ENCODE data around the gene ATP5PF. TPM values are rescaled to one million over a fixed set of nuclear protein-coding genes. Genes with fewer than 3 reads are reported as not detected.
"Not testable (repeated sequence)": the region's sequence is repeated elsewhere in the genome, so short reads cannot be mapped to it uniquely, and the experiment has no call there.

The ATP5PF gene
- total RNA-seq, 1 experiment from 2014 or later, result 156 TPM

DNA sequence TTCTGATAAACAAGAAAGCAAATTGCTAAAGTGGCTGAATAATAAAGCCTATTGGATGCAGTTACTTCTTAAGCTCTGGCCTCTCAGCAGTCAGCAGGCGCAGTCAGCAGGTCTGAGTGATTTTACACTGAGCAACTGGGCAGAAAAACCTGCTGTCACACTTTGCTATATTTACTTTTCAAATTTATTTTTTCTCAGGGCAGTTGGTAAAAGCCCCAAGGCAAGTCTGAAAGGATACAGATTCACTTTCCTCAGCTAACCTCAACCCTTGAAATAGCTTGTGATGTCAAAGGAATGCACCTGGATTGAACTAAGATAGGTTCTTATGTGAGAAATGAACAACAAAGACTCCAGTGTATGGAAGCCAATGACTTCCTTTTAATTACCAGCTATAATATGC lies 34.0 kb downstream of the ATP5PF start:
- no TSS peak for BruUV-seq (replicated peaks)

DNA sequence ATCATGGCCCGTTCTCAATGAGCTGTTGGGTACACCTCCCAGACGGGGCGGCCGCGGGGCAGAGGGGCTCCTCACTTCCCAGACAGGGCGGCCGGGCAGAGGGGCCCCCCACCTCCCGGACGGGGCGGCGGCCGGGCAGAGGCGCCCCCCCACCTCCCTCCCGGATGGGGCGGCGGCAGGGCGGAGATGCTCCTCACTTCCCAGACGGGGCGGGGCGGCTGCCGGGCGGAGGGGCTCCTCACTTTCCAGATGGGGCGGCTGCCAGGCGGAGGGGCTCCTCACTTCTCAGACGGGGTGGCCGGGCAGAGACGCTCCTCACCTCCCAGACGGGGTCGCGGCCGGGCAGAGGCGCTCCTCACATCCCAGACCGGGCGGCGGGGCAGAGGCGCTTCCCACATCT lies 39.2 kb downstream of the ATP5PF start:
- H3K36me3 ChIP-seq (ENCODE audit: control insufficient read depth, insufficient read depth, low read length); H3K27me3 ChIP-seq (replicated peaks; ENCODE audit: control insufficient read depth, insufficient read depth, low read length); intact Hi-C loops (cut with micrococcal nuclease; ENCODE audit: unreplicated experiment); H3K4me3 Mint-ChIP-seq (ENCODE audit: unreplicated experiment); BruUV-seq (replicated peaks); POLR2A ChIA-PET; H3K4me3 ChIP-seq (ENCODE audit: low read depth, low read length); H3K9me3 Mint-ChIP-seq (ENCODE audit: unreplicated experiment); H3K27me3 Mint-ChIP-seq (ENCODE audit: insufficient read depth, unreplicated experiment); H3K27ac Mint-ChIP-seq (ENCODE audit: unreplicated experiment); DNase-seq; H3K9me3 ChIP-seq; CTCF ChIA-PET; H3K4me1 ChIP-seq; H3K4me1 Mint-ChIP-seq (ENCODE audit: low read depth, unreplicated experiment); H3K36me3 Mint-ChIP-seq (ENCODE audit: insufficient read depth, unreplicated experiment): not testable (repeated sequence)

More for the DNA sequence above, 34.0 kb downstream of the ATP5PF start:
- H3K9me3 Mint-ChIP-seq (ENCODE audit: unreplicated experiment), result no peaks in the 10 kb centered on the region
- no peak for TF ChIP-seq CTCF (IDR thresholded peaks at IDR 0.05; ENCODE audit: insufficient read depth in 1 of 2, low read depth in 1 of 2, low read length in 1 of 2, severe bottlenecking in 1 of 2, unreplicated experiment in 1 of 2)
- no peaks in the 10 kb centered on the region for H3K36me3 Mint-ChIP-seq (ENCODE audit: insufficient read depth, unreplicated experiment)
- intact Hi-C loops (cut with micrococcal nuclease; ENCODE audit: unreplicated experiment), result no loop called here
- Histone ChIP-seq H3K9me3 (no peaks in the 10 kb centered on the region), H3K4me1 (no peaks in the 10 kb centered on the region), H3K4me3 (ENCODE audit: low read depth, low read length) (no peak overlapping the region), H3K27me3 (replicated peaks; ENCODE audit: control insufficient read depth, insufficient read depth, low read length) (no peaks in the 10 kb centered on the region), H3K36me3 (ENCODE audit: control insufficient read depth, insufficient read depth, low read length) (no peaks in the 10 kb centered on the region)
- H3K27ac Mint-ChIP-seq (ENCODE audit: unreplicated experiment), result no peak overlapping the region
- POLR2A ChIA-PET, result no interaction called here
- no peak for DNase-seq
- no peak overlapping the region for H3K4me3 Mint-ChIP-seq (ENCODE audit: unreplicated experiment)
- CTCF ChIA-PET, result no interaction called here
- no peaks in the 10 kb centered on the region for H3K4me1 Mint-ChIP-seq (ENCODE audit: low read depth, unreplicated experiment)
- no peaks in the 10 kb centered on the region for H3K27me3 Mint-ChIP-seq (ENCODE audit: insufficient read depth, unreplicated experiment)

- POLR2A ChIA-PET, result no interaction called here
- intact Hi-C loops (cut with micrococcal nuclease; ENCODE audit: unreplicated experiment), result no loop called here
- CTCF ChIA-PET, result no interaction called here
- no peak for TF ChIP-seq CTCF (IDR thresholded peaks at IDR 0.05; ENCODE audit: insufficient read depth in 1 of 2, low read depth in 1 of 2, low read length in 1 of 2, severe bottlenecking in 1 of 2, unreplicated experiment in 1 of 2)
- no peaks in the 10 kb centered on the region for H3K4me1 ChIP-seq
- no peaks in the 10 kb centered on the region for H3K36me3 ChIP-seq (ENCODE audit: control insufficient read depth, insufficient read depth, low read length)
- H3K9me3 ChIP-seq, result no peaks in the 10 kb centered on the region
- no peak overlapping the region for H3K27ac Mint-ChIP-seq (ENCODE audit: unreplicated experiment)
- H3K36me3 Mint-ChIP-seq (ENCODE audit: insufficient read depth, unreplicated experiment), result no peaks in the 10 kb centered on the region
- BruUV-seq (replicated peaks), result no TSS peak
- no peaks in the 10 kb centered on the region for H3K27me3 ChIP-seq (replicated peaks; ENCODE audit: control insufficient read depth, insufficient read depth, low read length)
- no peaks in the 10 kb centered on the region for H3K4me1 Mint-ChIP-seq (ENCODE audit: low read depth, unreplicated experiment)
- H3K27me3 Mint-ChIP-seq (ENCODE audit: insufficient read depth, unreplicated experiment), result peaks cover 9% of the 10 kb centered on the region
- H3K4me3 Mint-ChIP-seq (ENCODE audit: unreplicated experiment), result no peak overlapping the region
- no peak for DNase-seq
- H3K9me3 Mint-ChIP-seq (ENCODE audit: unreplicated experiment), result no peaks in the 10 kb centered on the region
- H3K4me3 ChIP-seq (ENCODE audit: low read depth, low read length), result no peak overlapping the region
These were observed 42.7 kb downstream of the ATP5PF start for GRCh38 chr21:25691976-25692375.

- H3K4me1 Mint-ChIP-seq (ENCODE audit: low read depth, unreplicated experiment), result no peaks in the 10 kb centered on the region
These were observed 45.5 kb downstream of the ATP5PF start for GRCh38 chr21:25689226-25689625.

More at GRCh38 chr21:25689226-25689625, 45.5 kb downstream of the ATP5PF start:
- Mint-ChIP-seq H3K4me3 (ENCODE audit: unreplicated experiment) (no peak overlapping the region), H3K36me3 (ENCODE audit: insufficient read depth, unreplicated experiment) (no peaks in the 10 kb centered on the region), H3K9me3 (ENCODE audit: unreplicated experiment) (no peaks in the 10 kb centered on the region), H3K27ac (ENCODE audit: unreplicated experiment) (no peak overlapping the region), H3K27me3 (ENCODE audit: insufficient read depth, unreplicated experiment) (peaks cover 14% of the 10 kb centered on the region)
- ChIA-PET CTCF (no interaction called here), POLR2A (no interaction called here)
- DNase-seq, result no peak
- no peak overlapping the region for H3K4me3 ChIP-seq (ENCODE audit: low read depth, low read length)
- BruUV-seq (replicated peaks), result no TSS peak
- intact Hi-C loops (cut with micrococcal nuclease; ENCODE audit: unreplicated experiment), result no loop called here
- H3K27me3 ChIP-seq (replicated peaks; ENCODE audit: control insufficient read depth, insufficient read depth, low read length), result no peaks in the 10 kb centered on the region
- no peaks in the 10 kb centered on the region for H3K4me1 ChIP-seq
- H3K9me3 ChIP-seq, result no peaks in the 10 kb centered on the region
- TF ChIP-seq CTCF (IDR thresholded peaks at IDR 0.05; ENCODE audit: insufficient read depth in 1 of 2, low read depth in 1 of 2, low read length in 1 of 2, severe bottlenecking in 1 of 2, unreplicated experiment in 1 of 2), result no peak
- no peaks in the 10 kb centered on the region for H3K36me3 ChIP-seq (ENCODE audit: control insufficient read depth, insufficient read depth, low read length)
